H1 (cell line): ENCODE results near the gene TTLL7.
A peak's percentile ranks its signal among the peaks of the same experiment; 100 is the strongest.

Source experiments
- CHD1 ChIP-seq: IDR thresholded peaks from 2 replicates; pipeline ENCODE4 v1.6.1; 2012; ENCODE audit warnings: low read depth, low read length, improper control_type of control experiment
- CTCF ChIP-seq, 3 experiments: IDR thresholded peaks; 1 replicate in 2 of 3; 2 replicates in 1 of 3; pipeline versions ENCODE4 v1.5.1 to v1.6.1; 2011; ENCODE audit warnings: low read length in 3 of 3, mild to moderate bottlenecking in 3 of 3, inconsistent platforms in 2 of 3, low read depth in 1 of 3, moderate library complexity in 1 of 3; ENCODE audit not compliant: insufficient read depth in 1 of 3; ENCODE audit errors: control extremely low read depth in 1 of 3
- FOSL1 ChIP-seq: IDR thresholded peaks from 2 replicates; pipeline ENCODE4 v1.6.1; 2011; ENCODE audit warnings: mild to moderate bottlenecking, low read depth, low read length, moderate library complexity; ENCODE audit not compliant: insufficient read depth
- POLR2A ChIP-seq, 2 experiments: IDR thresholded peaks; 1 replicate in 1 of 2; 2 replicates in 1 of 2; pipeline ENCODE4 v1.6.1; 2011; ENCODE audit warnings: low read depth in 2 of 2, low read length in 2 of 2, mild to moderate bottlenecking in 2 of 2; ENCODE audit errors: control extremely low read depth in 1 of 2
- ZNF274 ChIP-seq: IDR thresholded peaks from 2 replicates; pipeline ENCODE4 v1.7.0; 2012; ENCODE audit warnings: low read length, borderline replicate concordance; ENCODE audit errors: extremely low read depth

- no peak for TF ChIP-seq FOSL1
- TF ChIP-seq ZNF274, result no peak
- peak in 2 of 3 experiments; percentile 8 to 22; a peak in 2 of 4 replicates for TF ChIP-seq CTCF (IDR thresholded peaks at IDR 0.05; ENCODE audit: control extremely low read depth in 1 of 3, insufficient read depth in 1 of 3, low read depth in 1 of 3, low read length in 3 of 3)
- TF ChIP-seq POLR2A (IDR thresholded peaks at IDR 0.05; ENCODE audit: control extremely low read depth in 1 of 2, low read depth in 2 of 2, low read length in 2 of 2), result no peak
- no peak for TF ChIP-seq CHD1
Measured at GRCh38 chr1:83905315-83905907, 93.5 kb downstream of the TTLL7 start.
